H1 (cell line): ENCODE measurements around the gene TMPRSS9. TPM values are rescaled to one million over a fixed set of nuclear protein-coding genes. Genes with fewer than 3 reads are reported as not detected.

ENCODE experiments used
- CTCF ChIA-PET: fragments of 300-600 bp; sonication (Branson Sonifier 250); formaldehyde crosslinking; loops from one replicate; lab custom pipeline; 2021; ENCODE audit not compliant: partially characterized antibody; lab: Charles Lee
- POLR2A ChIA-PET: fragments of 300-600 bp; sonication (Branson Sonifier 250); formaldehyde crosslinking; loops from one replicate; lab custom pipeline; 2021; ENCODE audit warnings: inconsistent platforms; ENCODE audit not compliant: partially characterized antibody; lab: Charles Lee
- DNase-seq, 2 experiments: peaks; one replicate each; pipeline versions ENCODE4 v3.0.0 to v3.0.0-alpha.2; 2010 to 2022; ENCODE audit warnings: low spot score in 2 of 2, low read depth in 1 of 2, mixed read lengths in 1 of 2
- FAIRE-seq: peaks from 2 replicates; lab custom pipeline; 2011; peaks lifted over from hg19 to GRCh38; lab: Jason Lieb, UNC
- H2AFZ ChIP-seq: 2 replicates; pipeline ENCODE4 v1.8.1; 2012; ENCODE audit warnings: low read length, inconsistent platforms
- H2AK5ac ChIP-seq: 2 replicates; pipeline ENCODE4 v1.6.1; 2013; ENCODE audit warnings: low read depth, low read length
- H2BK120ac ChIP-seq: replicated peaks from 2 replicates; pipeline ENCODE3; 2013; ENCODE audit warnings: low read depth, low read length, inconsistent platforms
- H2BK12ac ChIP-seq: 2 replicates; pipeline ENCODE4 v1.6.1; 2013; ENCODE audit warnings: low read depth, low read length
- H2BK15ac ChIP-seq: 2 replicates; pipeline ENCODE4 v1.6.1; 2013; ENCODE audit warnings: low read length
- H2BK20ac ChIP-seq: 2 replicates; pipeline ENCODE4 v1.6.1; 2013; ENCODE audit warnings: low read length
- H2BK5ac ChIP-seq: 2 replicates; pipeline ENCODE4 v1.6.1; 2013; ENCODE audit warnings: low read depth, low read length
- H3K14ac ChIP-seq: 2 replicates; pipeline ENCODE4 v1.6.1; 2013; ENCODE audit warnings: inconsistent platforms; ENCODE audit not compliant: insufficient read length
- H3K18ac ChIP-seq: 2 replicates; pipeline ENCODE4 v1.6.1; 2013; ENCODE audit warnings: low read length; ENCODE audit errors: extremely low read depth
- H3K23ac ChIP-seq: 2 replicates; pipeline ENCODE4 v1.6.1; 2013; ENCODE audit warnings: inconsistent platforms; ENCODE audit not compliant: insufficient read length
- H3K23me2 ChIP-seq: 2 replicates; pipeline ENCODE4 v1.6.1; 2013; ENCODE audit warnings: low read depth, low read length
- H3K27ac ChIP-seq: 2 replicates; pipeline ENCODE4 v1.6.1; 2011; ENCODE audit warnings: low read depth, low read length, inconsistent platforms
- H3K27me3 ChIP-seq, 4 experiments: replicated peaks in 1 of 4; 1 replicate in 1 of 4; 2 replicates in 3 of 4; pipeline versions ENCODE4 v1.6.1 to v1.8.1; 2011 to 2013; ENCODE audit warnings: low read length in 3 of 4, mild to moderate bottlenecking in 3 of 4, inconsistent platforms in 2 of 4, mixed read lengths in 2 of 4, moderate library complexity in 1 of 4; ENCODE audit not compliant: control insufficient read depth in 3 of 4, insufficient read depth in 3 of 4; ENCODE audit errors: extremely low read depth in 1 of 4
- H3K36me3 ChIP-seq, 4 experiments: 2 replicates each; pipeline versions ENCODE4 v1.6.1 to v1.8.1; 2011 to 2013; ENCODE audit warnings: mild to moderate bottlenecking in 4 of 4, low read length in 3 of 4, moderate library complexity in 2 of 4, control low read depth in 1 of 4, inconsistent platforms in 1 of 4; ENCODE audit not compliant: insufficient read depth in 4 of 4, control insufficient read depth in 2 of 4
- H3K4ac ChIP-seq: replicated peaks from 2 replicates; pipeline ENCODE3; 2013; ENCODE audit warnings: low read length, low read depth, mixed read lengths, inconsistent platforms; ENCODE audit not compliant: insufficient read length
- H3K4me1 ChIP-seq, 4 experiments: replicated peaks in 1 of 4; 1 replicate in 1 of 4; 2 replicates in 3 of 4; pipeline versions ENCODE4 v1.6.1 to v1.8.1; 2011 to 2013; ENCODE audit warnings: low read length in 3 of 4, inconsistent platforms in 2 of 4, mixed read lengths in 1 of 4; ENCODE audit not compliant: insufficient read depth in 4 of 4, control insufficient read depth in 3 of 4
- H3K4me2 ChIP-seq, 2 experiments: 2 replicates each; pipeline versions ENCODE4 v1.6.1 to v1.8.1; 2011 to 2013; ENCODE audit warnings: low read depth in 2 of 2, low read length in 2 of 2, control low read depth in 1 of 2, inconsistent platforms in 1 of 2, mild to moderate bottlenecking in 1 of 2; ENCODE audit not compliant: insufficient read depth in 1 of 2
- H3K4me3 ChIP-seq, 4 experiments: fragments of 200-600, 300-600 bp in 1 of 4; sonication (generic), shearing (Covaris generic), sonication (Bioruptor Twin) in 1 of 4; 2 replicates each; pipeline versions ENCODE4 v1.5.1 to v1.8.1; 2011 to 2016; ENCODE audit warnings: low read length in 4 of 4, low read depth in 3 of 4, control low read depth in 2 of 4, inconsistent platforms in 2 of 4, mild to moderate bottlenecking in 2 of 4, mixed read lengths in 1 of 4, moderate library complexity in 1 of 4; ENCODE audit not compliant: insufficient read depth in 2 of 4; ENCODE audit errors: extremely low read depth in 1 of 4
- H3K56ac ChIP-seq: replicated peaks from 2 replicates; pipeline ENCODE3; 2013; ENCODE audit warnings: low read depth, mild to moderate bottlenecking, mixed read lengths, low read length, inconsistent platforms; ENCODE audit not compliant: insufficient read length
- H3K79me1 ChIP-seq: 2 replicates; pipeline ENCODE4 v1.6.1; 2013; ENCODE audit warnings: low read depth, low read length, control low read depth
- H3K79me2 ChIP-seq, 2 experiments: 2 replicates each; pipeline versions ENCODE4 v1.6.1 to v1.8.1; 2012 to 2013; ENCODE audit warnings: low read length in 2 of 2, mild to moderate bottlenecking in 2 of 2, inconsistent platforms in 1 of 2; ENCODE audit not compliant: insufficient read depth in 2 of 2, control insufficient read depth in 1 of 2
- H3K9ac ChIP-seq, 4 experiments: replicated peaks in 1 of 4; 1 replicate in 1 of 4; 2 replicates in 3 of 4; pipeline versions ENCODE4 v1.6.1 to v1.8.1; 2011 to 2013; ENCODE audit warnings: low read depth in 3 of 4, low read length in 3 of 4, control low read depth in 2 of 4, mild to moderate bottlenecking in 2 of 4, moderate library complexity in 2 of 4, inconsistent platforms in 1 of 4; ENCODE audit errors: extremely low read depth in 1 of 4
- H3K9me3 ChIP-seq, 2 experiments: 2 replicates each; pipeline versions ENCODE4 v1.6.1 to v1.8.1; 2012 to 2013; ENCODE audit warnings: mild to moderate bottlenecking in 2 of 2, moderate library complexity in 2 of 2, control low read depth in 1 of 2, inconsistent platforms in 1 of 2, low read depth in 1 of 2, low read length in 1 of 2, mixed read lengths in 1 of 2; ENCODE audit not compliant: insufficient read depth in 2 of 2
- H4K20me1 ChIP-seq, 2 experiments: replicated peaks in 1 of 2; 2 replicates each; pipeline versions ENCODE3 to v1.8.1; 2011 to 2013; ENCODE audit warnings: inconsistent platforms in 2 of 2, low read length in 2 of 2, mild to moderate bottlenecking in 1 of 2; ENCODE audit not compliant: insufficient read depth in 2 of 2, control insufficient read depth in 1 of 2
- H4K5ac ChIP-seq: 2 replicates; pipeline ENCODE4 v1.6.1; 2013; ENCODE audit warnings: low read length, low read depth, mixed read lengths, inconsistent platforms; ENCODE audit not compliant: insufficient read length
- H4K8ac ChIP-seq: 2 replicates; pipeline ENCODE4 v1.8.0; 2013; ENCODE audit warnings: mild to moderate bottlenecking, moderate library complexity, low read length, inconsistent platforms; ENCODE audit not compliant: insufficient read depth; ENCODE audit errors: extremely low read depth
- H4K91ac ChIP-seq: replicated peaks from 2 replicates; pipeline ENCODE3; 2013; ENCODE audit warnings: low read length, mixed read lengths, inconsistent platforms; ENCODE audit not compliant: insufficient read length
- SP2 ChIP-seq: IDR thresholded peaks from 2 replicates; pipeline ENCODE4 v1.6.1; 2012; ENCODE audit warnings: mild to moderate bottlenecking, low read length, inconsistent platforms
- TAF1 ChIP-seq: IDR thresholded peaks from 2 replicates; pipeline ENCODE4 v1.6.1; 2011; ENCODE audit warnings: mild to moderate bottlenecking, low read depth, low read length
- WGBS, 2 experiments: shearing (Covaris generic) in 1 of 2; methylation state at CpG; one replicate each; pipeline versions ENCODE4 v1.1.6 to v1.1.7; 2013 to 2015; ENCODE audit warnings: low lambda C conversion rate in 2 of 2, mixed read lengths in 2 of 2, inconsistent platforms in 1 of 2, low coverage in 1 of 2, missing lambda C conversion rate in 1 of 2; ENCODE audit not compliant: insufficient replicate concordance in 2 of 2, insufficient coverage in 1 of 2, insufficient read length in 1 of 2; ENCODE audit errors: extremely low coverage in 1 of 2, missing lambda C conversion rate in 1 of 2; 5-methylcytosine and 5-hydroxymethylcytosine counted together
- polyA plus RNA-seq, 7 experiments: library from polyadenylated mRNA; depleted of rRNA in 3 of 7; stranded (reverse) in 5 of 7; unstranded in 2 of 7; fragments of >200 nt in 5 of 7; fragments of 200-250 nt in 2 of 7; gene quantifications; 1 replicate in 5 of 7; 2 replicates in 1 of 7; 4 replicates in 1 of 7; pipeline versions ENCODE4 v1.2.1 to v1.2.3, GENCODE V29; 2011 to 2013; ENCODE audit warnings: missing spikeins in 2 of 7, mixed read lengths in 2 of 7
- total RNA-seq: library from RNA; stranded (reverse); fragmentation: NEBNext Ultra II Directional; extraction: Animal tissue kit (Norgen Biotek cat#: 25700); gene quantifications from 2 replicates; pipeline ENCODE4 v1.2.1, GENCODE V29; 2021
- TF ChIP-seq, protein P1 (sequence below): IDR thresholded peaks from 2 replicates; pipeline ENCODE4 v1.6.1; 2011; ENCODE audit warnings: low read length, improper control_type of control experiment

TMPRSS9 gene
- total and polyA plus RNA-seq, 2 of the 8 experiments (the other 6 are each of a cell fraction or from before 2014, with no cell fraction given): 0.15 to 0.19 TPM

DNA sequence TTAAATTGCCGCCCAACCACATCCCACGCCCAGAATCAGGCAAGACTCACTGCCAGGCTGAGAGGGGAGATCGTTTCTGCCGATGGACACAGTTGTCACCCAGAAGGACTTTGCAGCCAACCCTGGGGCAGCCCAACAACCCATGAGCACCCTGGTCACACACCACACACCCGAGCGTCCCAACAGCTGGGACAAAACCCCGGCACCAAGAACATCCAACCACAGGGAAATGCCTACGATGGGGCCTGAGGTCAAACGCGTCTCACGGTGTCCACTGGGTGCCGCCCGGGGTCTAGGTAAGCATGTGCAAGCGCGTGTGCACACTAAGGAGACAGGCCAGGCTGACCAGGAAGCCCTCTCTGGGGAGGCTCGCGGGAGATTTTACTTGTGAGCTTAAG lies 83.7 kb downstream of the TMPRSS9 start:
- peaks cover 34 to 42% of the 10 kb centered on the region in 2 experiments for H4K20me1 ChIP-seq
- H3K79me1 ChIP-seq: peaks cover 17% of the 10 kb centered on the region
- ChIA-PET CTCF (interaction anchor here (0.6 to 1.5 kb wide), 3 partner anchors 22 to 167 kb away, joined by 3 to 4 read pairs (median 3); no protein-coding TSS in a partner anchor), POLR2A (interaction anchor here (0.9 to 9.5 kb wide), 2 partner anchors 17 to 33 kb away, joined by 3 to 84 read pairs; partner anchors contain the start of gene TIMM13)
- no peak overlapping the region for H3K9ac ChIP-seq
- H2AFZ ChIP-seq: no peak overlapping the region
- H3K36me3 ChIP-seq: peaks cover 6 to 35% (median 24%) of the 10 kb centered on the region in 4 experiments
- H3K27ac ChIP-seq: no peak overlapping the region
- no peak overlapping the region for H3K4me3 ChIP-seq
- H3K27me3 ChIP-seq: no peaks in the 10 kb centered on the region
- H2AK5ac ChIP-seq: no peak overlapping the region
- WGBS, 2 experiments: 97% methylated on average over 17 of the region's 17 CpGs; no CpG with 5 or more reads in 1 of the 2 experiments
- no peak overlapping the region for H2BK120ac ChIP-seq
- no peak overlapping the region for H2BK15ac ChIP-seq
- H3K4me2 ChIP-seq: no peak overlapping the region
- FAIRE-seq: no peak
- DNase-seq: no peak
- no peak overlapping the region for H3K14ac ChIP-seq
- no peaks in the 10 kb centered on the region for H3K9me3 ChIP-seq
- H3K56ac ChIP-seq: no peak overlapping the region
- no peak overlapping the region for H2BK12ac ChIP-seq
- H4K91ac ChIP-seq: no peak overlapping the region
- H2BK20ac ChIP-seq: no peak overlapping the region
- H3K4ac ChIP-seq: no peak overlapping the region
- H3K18ac ChIP-seq: no peak overlapping the region
- H4K8ac ChIP-seq: no peak overlapping the region
- H3K23ac ChIP-seq: no peak overlapping the region
- H4K5ac ChIP-seq: no peak overlapping the region
- H3K23me2 ChIP-seq: peaks cover 4% of the 10 kb centered on the region; the same call in 1 of the 2 replicates
- no peak overlapping the region for H2BK5ac ChIP-seq
- peaks cover 0 to 7% (median 0%) of the 10 kb centered on the region in 4 experiments; a peak in 1 of 7 replicates for H3K4me1 ChIP-seq
- peaks cover 3 to 52% of the 10 kb centered on the region in 2 experiments; a peak in 3 of 4 replicates for H3K79me2 ChIP-seq
- TF ChIP-seq SP2: no peak
- TF ChIP-seq, protein P1, sequence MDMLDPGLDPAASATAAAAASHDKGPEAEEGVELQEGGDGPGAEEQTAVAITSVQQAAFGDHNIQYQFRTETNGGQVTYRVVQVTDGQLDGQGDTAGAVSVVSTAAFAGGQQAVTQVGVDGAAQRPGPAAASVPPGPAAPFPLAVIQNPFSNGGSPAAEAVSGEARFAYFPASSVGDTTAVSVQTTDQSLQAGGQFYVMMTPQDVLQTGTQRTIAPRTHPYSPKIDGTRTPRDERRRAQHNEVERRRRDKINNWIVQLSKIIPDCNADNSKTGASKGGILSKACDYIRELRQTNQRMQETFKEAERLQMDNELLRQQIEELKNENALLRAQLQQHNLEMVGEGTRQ: no peak
- no peak for TF ChIP-seq TAF1
